T-cell (primary cell): ENCODE measurements around the gene HDAC9. TPM values are rescaled to one million over a fixed set of nuclear protein-coding genes. Genes with fewer than 3 reads are reported as not detected.

ENCODE experiments used
- ATAC-seq, 4 experiments: fragments of 200-7000 bp in 3 of 4; fragments of 150-1000 bp in 1 of 4; cut with Tn5 transposase; replicated peaks in 1 of 4; 1 replicate in 3 of 4; 2 replicates in 1 of 4; pipeline ENCODE4 v1.10.0; 2021; ENCODE audit warnings: moderate library complexity in 3 of 4, mild to moderate bottlenecking in 2 of 4, moderate number of reproducible peaks in 1 of 4
- CTCF ChIA-PET, 2 donors: fragments of 300-600 bp; sonication (Branson Sonifier 250); formaldehyde crosslinking; loops; one replicate each; lab custom pipeline; 2022; ENCODE audit warnings: antibody characterized with exemption in 2 of 2; lab: Charles Lee
- POLR2A ChIA-PET, 2 donors: fragments of 300-600 bp; sonication (Branson Sonifier 250); formaldehyde crosslinking; loops; one replicate each; lab custom pipeline; 2022; ENCODE audit warnings: antibody characterized with exemption in 2 of 2; lab: Charles Lee
- DNase-seq, 35 experiments: peaks; one replicate each; pipeline versions ENCODE4 v3.0.0 to v3.0.0-alpha.2; 2013 to 2023
- H3K27ac ChIP-seq: one replicate; pipeline ENCODE4 v1.5.1; 2013; ENCODE audit warnings: low read length
- H3K27me3 ChIP-seq, 2 experiments: replicated peaks in 1 of 2; 1 replicate in 1 of 2; 2 replicates in 1 of 2; pipeline versions ENCODE4 v1.6.1 to v1.7.0; 2013; ENCODE audit warnings: low read length in 1 of 2, mixed read lengths in 1 of 2; ENCODE audit not compliant: control insufficient read depth in 2 of 2, insufficient read depth in 2 of 2; ENCODE audit errors: extremely low read depth in 1 of 2
- H3K36me3 ChIP-seq, 2 donors: 1 replicate in 1 of 2; 2 replicates in 1 of 2; pipeline versions ENCODE4 v1.6.1 to v1.7.0; 2013; ENCODE audit warnings: low read length in 1 of 2; ENCODE audit not compliant: control insufficient read depth in 2 of 2, insufficient read depth in 1 of 2; ENCODE audit errors: extremely low read depth in 1 of 2
- H3K4me1 ChIP-seq, 2 experiments: 1 replicate in 1 of 2; 2 replicates in 1 of 2; pipeline versions ENCODE4 v1.6.1 to v1.7.0; 2013; ENCODE audit warnings: low read length in 2 of 2, mixed read lengths in 1 of 2; ENCODE audit not compliant: insufficient read depth in 2 of 2, control insufficient read depth in 1 of 2; ENCODE audit errors: extremely low read depth in 1 of 2
- H3K4me3 ChIP-seq, 2 donors: 1 replicate in 1 of 2; 2 replicates in 1 of 2; pipeline versions ENCODE4 v1.5.1 to v1.7.0; 2013; ENCODE audit warnings: mild to moderate bottlenecking in 2 of 2, low read length in 1 of 2, moderate library complexity in 1 of 2; ENCODE audit not compliant: control insufficient read depth in 1 of 2; ENCODE audit errors: extremely low read depth in 1 of 2
- H3K9me3 ChIP-seq: 2 replicates; pipeline ENCODE4 v1.7.0; 2013
- H3K27ac Mint-ChIP-seq, 2 donors: one replicate each; pipeline ENCODE4 v1.8.0; 2020 to 2021; ENCODE audit warnings: mild to moderate bottlenecking in 2 of 2, mixed read lengths in 2 of 2
- H3K27me3 Mint-ChIP-seq, 2 donors: one replicate each; pipeline ENCODE4 v1.8.0; 2021 to 2022; ENCODE audit warnings: mixed read lengths in 2 of 2
- H3K36me3 Mint-ChIP-seq: one replicate; pipeline ENCODE4 v1.8.0; 2021; ENCODE audit warnings: mixed read lengths
- H3K4me1 Mint-ChIP-seq, 3 donors: one replicate each; pipeline ENCODE4 v1.8.0; 2020 to 2022; ENCODE audit warnings: mixed read lengths in 3 of 3, mild to moderate bottlenecking in 1 of 3
- H3K4me3 Mint-ChIP-seq, 3 donors: one replicate each; pipeline ENCODE4 v1.8.0; 2020 to 2022; ENCODE audit warnings: mild to moderate bottlenecking in 3 of 3, mixed read lengths in 3 of 3, moderate library complexity in 3 of 3
- H3K9me3 Mint-ChIP-seq, 3 donors: one replicate each; pipeline ENCODE4 v1.8.0; 2020 to 2022; ENCODE audit warnings: mixed read lengths in 3 of 3
- WGBS: methylation state at CpG from one replicate; pipeline ENCODE4 v1.1.5; 2013; ENCODE audit warnings: missing lambda C conversion rate; ENCODE audit not compliant: insufficient coverage; 5-methylcytosine and 5-hydroxymethylcytosine counted together
- total RNA-seq, 35 experiments: library from RNA in 6 of 35; stranded (reverse) in 6 of 35; fragments of 120-200 nt in 1 of 35; gene quantifications; one replicate each; pipeline versions ENCODE4 v1.2.1 to v1.2.4 and lab custom pipeline; 2013 to 2026

HDAC9 gene
- total RNA-seq, 5 donors from 2014 or later (not counting 1 experiment from before 2014, with no cell fraction given) = 2.8 to 6.7 (median 4.7) TPM

DNA sequence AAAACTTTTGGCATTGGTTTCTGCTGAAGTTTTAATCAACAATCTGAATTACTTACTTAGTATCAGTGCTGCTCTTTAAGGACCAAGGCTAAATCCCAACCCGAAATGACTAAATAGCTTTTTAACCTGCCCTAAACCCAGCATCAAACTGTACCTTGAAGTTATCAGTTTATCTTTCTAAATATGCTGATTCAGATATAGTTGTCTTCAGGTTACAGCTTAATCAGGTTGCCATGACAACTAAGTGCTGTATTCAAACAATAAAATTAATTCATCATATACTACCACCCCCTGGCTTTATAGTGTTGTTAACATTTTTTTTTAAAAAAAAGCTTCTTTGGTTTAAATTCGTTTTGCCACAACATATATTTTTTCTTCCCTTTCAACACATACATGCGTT, 382.3 kb downstream of the HDAC9 start:
- Histone ChIP-seq H3K27ac (no peak overlapping the region), H3K9me3 (no peaks in the 10 kb centered on the region), H3K36me3 (no peaks in the 10 kb centered on the region), H3K4me1 (no peaks in the 10 kb centered on the region), H3K27me3 (no peaks in the 10 kb centered on the region), H3K4me3 (no peak overlapping the region)
- no peak overlapping the region for H3K27ac Mint-ChIP-seq
- H3K27me3 Mint-ChIP-seq = no peaks in the 10 kb centered on the region
- no peaks in the 10 kb centered on the region for H3K4me1 Mint-ChIP-seq
- H3K36me3 Mint-ChIP-seq = no peaks in the 10 kb centered on the region
- CTCF ChIA-PET = no interaction called here
- no peak for ATAC-seq
- H3K4me3 Mint-ChIP-seq = no peak overlapping the region
- WGBS = no CpG with 5 or more reads among the region's 3 CpGs
- DNase-seq = no peak
- POLR2A ChIA-PET = interaction anchor here in 1 of 2 donors (0.6 kb wide), 1 partner anchor 66 kb away, joined by 3 read pairs; no protein-coding TSS in a partner anchor
- peaks cover 2 to 6% (median 4%) of the 10 kb centered on the region in 3 donors for H3K9me3 Mint-ChIP-seq

DNA sequence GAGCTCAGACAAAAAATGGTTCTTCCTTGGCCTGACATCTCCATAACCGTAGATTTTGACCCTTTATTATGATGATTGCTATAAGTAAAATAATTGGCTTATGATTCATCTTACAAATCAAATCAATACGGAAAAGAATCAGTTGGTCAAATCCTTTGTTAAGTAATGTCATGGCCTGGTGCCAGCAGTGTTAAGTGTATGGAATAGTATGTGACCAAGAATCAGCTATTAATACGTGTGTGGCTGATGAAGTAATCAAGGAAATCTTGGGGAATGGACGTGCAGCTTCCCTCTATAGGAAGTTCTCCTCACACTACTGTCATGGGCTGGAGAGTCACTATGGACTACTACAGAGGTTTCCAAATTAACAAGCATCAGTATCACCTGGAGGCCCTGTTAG, 391.3 kb downstream of the HDAC9 start:
- Mint-ChIP-seq H3K9me3 (peaks cover 4% of the 10 kb centered on the region in 3 donors), H3K36me3 (no peaks in the 10 kb centered on the region), H3K4me1 (no peaks in the 10 kb centered on the region), H3K27ac (no peak overlapping the region), H3K27me3 (no peaks in the 10 kb centered on the region), H3K4me3 (no peak overlapping the region)
- ATAC-seq (no peak), DNase-seq (no peak)
- H3K36me3 ChIP-seq = no peaks in the 10 kb centered on the region
- ChIA-PET POLR2A (no interaction called here), CTCF (no interaction called here)
- H3K27ac ChIP-seq = no peak overlapping the region
- no peaks in the 10 kb centered on the region for H3K4me1 ChIP-seq
- H3K9me3 ChIP-seq = no peaks in the 10 kb centered on the region
- WGBS = no CpG with 5 or more reads among the region's 4 CpGs
- H3K27me3 ChIP-seq = no peaks in the 10 kb centered on the region
- no peak overlapping the region for H3K4me3 ChIP-seq

DNA sequence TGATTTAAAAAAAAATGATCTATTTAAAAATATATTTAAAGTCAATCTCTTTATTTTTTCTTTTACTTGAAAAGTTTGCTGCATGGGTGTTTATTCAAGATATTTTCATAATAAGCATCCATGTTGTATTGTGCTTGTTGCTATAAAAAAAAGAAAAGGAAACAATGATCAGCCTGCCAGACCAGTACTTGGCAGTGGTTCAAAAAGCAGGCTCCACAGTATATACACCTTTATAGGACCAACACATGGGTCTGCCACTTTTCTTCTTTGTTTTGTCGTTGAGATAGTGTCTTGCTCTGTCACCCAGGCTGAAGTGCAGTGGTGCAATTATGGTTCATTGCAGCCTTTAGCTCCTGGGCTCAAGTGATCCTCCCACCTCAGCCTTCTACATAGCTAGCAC, 393.9 kb downstream of the HDAC9 start:
- DNase-seq (no peak), ATAC-seq (no peak)
- no CpG with 5 or more reads among the region's 1 CpG for WGBS
- Histone ChIP-seq H3K9me3 (no peaks in the 10 kb centered on the region), H3K36me3 (no peaks in the 10 kb centered on the region), H3K4me1 (no peaks in the 10 kb centered on the region), H3K27ac (no peak overlapping the region), H3K4me3 (no peak overlapping the region), H3K27me3 (no peaks in the 10 kb centered on the region)
- no peaks in the 10 kb centered on the region for H3K36me3 Mint-ChIP-seq
- ChIA-PET CTCF (no interaction called here), POLR2A (no interaction called here)
- H3K4me3 Mint-ChIP-seq = no peak overlapping the region
- H3K9me3 Mint-ChIP-seq = peaks cover 4% of the 10 kb centered on the region in 3 donors
- H3K4me1 Mint-ChIP-seq = no peaks in the 10 kb centered on the region
- no peaks in the 10 kb centered on the region for H3K27me3 Mint-ChIP-seq
- no peak overlapping the region for H3K27ac Mint-ChIP-seq

DNA sequence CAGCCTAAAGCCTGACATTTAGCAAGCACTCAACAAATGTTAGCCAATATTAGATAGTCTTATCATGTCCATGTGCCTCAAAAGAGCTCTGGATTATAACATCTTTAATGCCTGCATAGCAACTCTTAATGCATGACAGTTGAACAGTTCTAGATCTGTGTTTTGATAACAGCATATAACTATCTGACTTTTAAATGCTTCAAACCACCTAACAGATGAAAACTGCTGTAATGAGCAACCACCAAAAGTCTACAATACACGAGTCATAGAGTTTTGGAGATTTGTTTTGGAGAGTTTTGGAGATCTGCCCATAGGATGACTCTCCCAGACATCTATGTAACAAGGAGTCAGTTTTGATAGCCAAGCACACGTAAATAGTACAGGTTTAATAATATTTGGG, 394.6 kb downstream of the HDAC9 start:
- ATAC-seq = no peak
- no peak overlapping the region for H3K4me3 ChIP-seq
- H3K27me3 ChIP-seq = no peaks in the 10 kb centered on the region
- no peaks in the 10 kb centered on the region for H3K9me3 ChIP-seq
- Mint-ChIP-seq H3K9me3 (peaks cover 4% of the 10 kb centered on the region in 3 donors), H3K27me3 (no peaks in the 10 kb centered on the region), H3K27ac (no peak overlapping the region), H3K4me3 (no peak overlapping the region), H3K36me3 (no peaks in the 10 kb centered on the region), H3K4me1 (no peaks in the 10 kb centered on the region)
- ChIA-PET POLR2A (no interaction called here), CTCF (no interaction called here)
- DNase-seq = no peak
- no peaks in the 10 kb centered on the region for H3K4me1 ChIP-seq
- no peak overlapping the region for H3K27ac ChIP-seq
- WGBS = no CpG with 5 or more reads among the region's 2 CpGs
- no peaks in the 10 kb centered on the region for H3K36me3 ChIP-seq

DNA sequence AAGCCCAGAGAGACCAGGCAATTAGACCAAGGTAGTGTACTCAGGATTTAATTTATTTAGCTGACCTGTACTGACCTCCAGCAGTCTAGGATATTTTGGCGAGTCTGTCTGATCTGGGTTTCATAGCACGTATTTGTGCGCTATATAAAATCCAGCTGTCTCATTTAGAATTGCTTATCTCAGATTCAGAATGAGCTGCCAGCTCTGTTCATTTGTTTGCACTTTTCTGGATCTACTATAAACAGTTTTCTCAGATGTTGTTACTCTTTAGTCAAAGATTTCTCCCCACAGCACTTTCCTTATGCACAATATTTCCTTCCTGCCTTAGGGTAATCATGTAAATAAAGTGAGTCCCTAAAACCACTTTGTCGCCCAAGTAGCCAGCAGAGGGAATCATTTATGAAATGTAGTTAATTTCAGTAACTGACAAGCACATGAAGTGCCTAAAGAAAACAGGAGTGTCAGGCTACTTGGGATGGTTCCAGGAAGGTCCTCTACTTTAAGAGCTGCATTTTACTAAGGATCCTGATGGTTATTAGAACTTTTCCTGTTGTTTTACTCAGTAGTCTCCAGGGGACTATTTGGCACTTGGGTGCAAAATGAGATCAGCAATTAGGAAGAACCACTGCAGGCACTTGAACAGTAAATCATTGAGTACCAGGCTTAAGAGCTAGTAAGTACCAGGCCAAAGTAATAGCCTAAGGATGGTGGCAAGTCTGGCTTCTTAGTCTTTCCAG, 395.5 kb downstream of the HDAC9 start:
- H3K9me3 ChIP-seq = no peaks in the 10 kb centered on the region
- ChIA-PET POLR2A (no interaction called here), CTCF (no interaction called here)
- H3K27ac Mint-ChIP-seq = no peak overlapping the region
- ATAC-seq = no peak
- H3K36me3 Mint-ChIP-seq = no peaks in the 10 kb centered on the region
- no peak for DNase-seq
- no peaks in the 10 kb centered on the region for H3K4me1 ChIP-seq
- no peak overlapping the region for H3K4me3 ChIP-seq
- H3K4me3 Mint-ChIP-seq = no peak overlapping the region
- no peaks in the 10 kb centered on the region for H3K4me1 Mint-ChIP-seq
- no peak overlapping the region for H3K27ac ChIP-seq
- no peaks in the 10 kb centered on the region for H3K36me3 ChIP-seq
- H3K27me3 ChIP-seq = no peaks in the 10 kb centered on the region
- H3K9me3 Mint-ChIP-seq = peaks cover 4% of the 10 kb centered on the region in 3 donors
- WGBS = 94% methylated on average over 4 of the region's 4 CpGs
- no peaks in the 10 kb centered on the region for H3K27me3 Mint-ChIP-seq

DNA sequence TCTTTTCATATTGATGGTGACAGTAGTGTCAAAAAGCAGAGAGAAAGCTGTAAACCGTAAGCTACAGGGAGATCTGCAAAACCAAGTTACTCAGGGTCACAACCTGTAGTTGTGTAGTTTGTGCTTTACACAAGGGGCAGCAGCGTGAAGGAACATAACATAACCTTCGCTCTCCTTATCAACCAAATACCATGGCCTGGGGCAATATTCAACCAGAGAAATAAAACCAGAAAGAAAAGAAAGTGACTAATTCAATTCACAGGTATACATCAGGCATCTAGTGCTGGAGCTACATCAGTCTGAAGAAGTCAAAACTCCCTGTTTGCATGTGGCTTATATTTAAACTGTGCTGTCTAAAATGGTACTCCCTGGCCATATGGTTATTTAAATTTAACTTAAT, 397.6 kb downstream of the HDAC9 start:
- H3K4me3 ChIP-seq = no peak overlapping the region
- WGBS = no CpG with 5 or more reads among the region's 3 CpGs
- H3K9me3 Mint-ChIP-seq = peaks cover 0 to 4% (median 2%) of the 10 kb centered on the region in 3 donors
- no peaks in the 10 kb centered on the region for H3K27me3 ChIP-seq
- no peaks in the 10 kb centered on the region for H3K4me1 ChIP-seq
- H3K4me1 Mint-ChIP-seq = no peaks in the 10 kb centered on the region
- no peak overlapping the region for H3K27ac ChIP-seq
- H3K4me3 Mint-ChIP-seq = no peak overlapping the region
- no peaks in the 10 kb centered on the region for H3K36me3 ChIP-seq
- no peak for DNase-seq
- H3K27me3 Mint-ChIP-seq = no peaks in the 10 kb centered on the region
- no peak overlapping the region for H3K27ac Mint-ChIP-seq
- no peaks in the 10 kb centered on the region for H3K36me3 Mint-ChIP-seq
- ChIA-PET CTCF (interaction anchor here in 1 of 2 donors (0.7 kb wide), 1 partner anchor 1509 kb away, joined by 3 read pairs; no protein-coding TSS in a partner anchor), POLR2A (no interaction called here)
- H3K9me3 ChIP-seq = no peaks in the 10 kb centered on the region
- ATAC-seq = no peak
